ENCODE results near the gene CFAP119.

The CFAP119 gene

GRCh38 chr16:30736995-30737793, 24.7 kb downstream of the CFAP119 start:
- Histone ChIP-seq H3K4me1 (peaks cover 19% of the 10 kb centered on the region), H3K4me3 (ENCODE audit: low read depth, low read length) (no peak overlapping the region), H3K27me3 (ENCODE audit: control insufficient read depth, insufficient read depth, low read length) (no peaks in the 10 kb centered on the region), H2AFZ (no peak overlapping the region), H3K4me2 (ENCODE audit: low read length) (no peak overlapping the region), H3K27ac (no peak overlapping the region), H3K9ac (no peak overlapping the region), H3K79me2 (peaks cover 4% of the 10 kb centered on the region), H3K9me3 (ENCODE audit: control insufficient read depth, low read length) (no peaks in the 10 kb centered on the region), H3K36me3 (ENCODE audit: control insufficient read depth, insufficient read depth, low read length) (no peaks in the 10 kb centered on the region)
- TF ChIP-seq, protein P1, sequence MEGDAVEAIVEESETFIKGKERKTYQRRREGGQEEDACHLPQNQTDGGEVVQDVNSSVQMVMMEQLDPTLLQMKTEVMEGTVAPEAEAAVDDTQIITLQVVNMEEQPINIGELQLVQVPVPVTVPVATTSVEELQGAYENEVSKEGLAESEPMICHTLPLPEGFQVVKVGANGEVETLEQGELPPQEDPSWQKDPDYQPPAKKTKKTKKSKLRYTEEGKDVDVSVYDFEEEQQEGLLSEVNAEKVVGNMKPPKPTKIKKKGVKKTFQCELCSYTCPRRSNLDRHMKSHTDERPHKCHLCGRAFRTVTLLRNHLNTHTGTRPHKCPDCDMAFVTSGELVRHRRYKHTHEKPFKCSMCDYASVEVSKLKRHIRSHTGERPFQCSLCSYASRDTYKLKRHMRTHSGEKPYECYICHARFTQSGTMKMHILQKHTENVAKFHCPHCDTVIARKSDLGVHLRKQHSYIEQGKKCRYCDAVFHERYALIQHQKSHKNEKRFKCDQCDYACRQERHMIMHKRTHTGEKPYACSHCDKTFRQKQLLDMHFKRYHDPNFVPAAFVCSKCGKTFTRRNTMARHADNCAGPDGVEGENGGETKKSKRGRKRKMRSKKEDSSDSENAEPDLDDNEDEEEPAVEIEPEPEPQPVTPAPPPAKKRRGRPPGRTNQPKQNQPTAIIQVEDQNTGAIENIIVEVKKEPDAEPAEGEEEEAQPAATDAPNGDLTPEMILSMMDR (IDR thresholded peaks at IDR 0.05) = no peak

- Histone ChIP-seq H3K27me3 (ENCODE audit: control insufficient read depth, insufficient read depth, low read length) (no peaks in the 10 kb centered on the region), H3K9me3 (ENCODE audit: control insufficient read depth, low read length) (no peaks in the 10 kb centered on the region), H3K4me1 (no peaks in the 10 kb centered on the region), H3K9ac (no peak overlapping the region), H3K36me3 (ENCODE audit: control insufficient read depth, insufficient read depth, low read length) (no peaks in the 10 kb centered on the region), H3K4me2 (ENCODE audit: low read length) (no peak overlapping the region), H2AFZ (no peak overlapping the region), H3K4me3 (ENCODE audit: low read depth, low read length) (no peak overlapping the region), H3K79me2 (peaks cover 3% of the 10 kb centered on the region), H3K27ac (no peak overlapping the region)
- TF ChIP-seq, protein P1 (IDR thresholded peaks at IDR 0.05) = no peak
These were observed 30.5 kb downstream of the CFAP119 start for GRCh38 chr16:30731411-30731810.

DNA sequence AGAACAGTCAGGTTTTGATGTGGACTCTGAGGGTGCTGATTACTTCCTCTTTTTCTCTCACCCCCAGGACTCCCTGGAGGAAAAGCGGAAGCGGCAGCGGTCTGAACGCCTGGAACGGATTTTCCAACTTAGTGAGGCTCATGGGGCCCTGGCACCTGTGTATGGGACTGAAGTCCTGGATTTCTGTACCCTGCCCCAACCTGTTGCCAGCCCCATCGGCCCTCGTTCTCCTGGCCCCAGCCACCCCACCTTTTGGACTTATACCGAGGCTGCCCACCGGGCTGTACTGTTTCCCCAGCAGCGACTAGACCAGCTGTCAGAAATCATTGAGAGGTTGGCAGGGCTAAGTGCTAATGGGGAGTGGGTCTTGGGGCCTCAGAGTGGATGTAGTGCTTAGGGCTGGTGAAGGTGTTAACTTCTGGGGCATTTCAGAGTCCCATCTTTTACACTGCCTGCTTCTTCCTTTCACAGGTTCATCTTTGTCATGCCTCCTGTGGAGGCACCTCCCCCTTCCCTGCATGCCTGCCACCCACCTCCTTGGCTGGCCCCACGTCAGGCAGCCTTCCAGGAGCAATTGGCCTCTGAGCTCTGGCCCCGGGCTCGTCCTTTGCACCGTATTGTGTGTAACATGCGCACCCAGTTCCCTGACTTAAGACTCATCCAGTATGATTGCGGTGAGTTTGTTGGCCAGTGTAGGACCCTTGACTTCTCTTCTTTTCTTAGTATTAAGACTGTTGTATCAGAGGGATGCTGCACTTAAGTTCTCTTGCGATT, 32.8 kb downstream of the CFAP119 start:
- Histone ChIP-seq H3K27ac (no peak overlapping the region), H3K4me2 (ENCODE audit: low read length) (no peak overlapping the region), H3K36me3 (ENCODE audit: control insufficient read depth, insufficient read depth, low read length) (no peaks in the 10 kb centered on the region)

GRCh38 chr16:30728321-30728720, 33.5 kb downstream of the CFAP119 start:
- TF ChIP-seq, protein P1 (IDR thresholded peaks at IDR 0.05) = no peak
- Histone ChIP-seq H3K27me3 (ENCODE audit: control insufficient read depth, insufficient read depth, low read length) (no peaks in the 10 kb centered on the region), H2AFZ (no peak overlapping the region), H3K9me3 (ENCODE audit: control insufficient read depth, low read length) (no peaks in the 10 kb centered on the region), H3K27ac (no peak overlapping the region), H3K36me3 (ENCODE audit: control insufficient read depth, insufficient read depth, low read length) (no peaks in the 10 kb centered on the region), H3K79me2 (peaks cover 3% of the 10 kb centered on the region), H3K9ac (no peak overlapping the region), H3K4me2 (ENCODE audit: low read length) (no peak overlapping the region), H3K4me1 (no peaks in the 10 kb centered on the region), H3K4me3 (ENCODE audit: low read depth, low read length) (no peak overlapping the region)

More for the DNA sequence above, 32.8 kb downstream of the CFAP119 start:
- TF ChIP-seq, protein P1 (IDR thresholded peaks at IDR 0.05) = no peak
- Histone ChIP-seq H3K27me3 (ENCODE audit: control insufficient read depth, insufficient read depth, low read length) (no peaks in the 10 kb centered on the region), H3K4me3 (ENCODE audit: low read depth, low read length) (no peak overlapping the region), H2AFZ (no peak overlapping the region), H3K4me1 (no peaks in the 10 kb centered on the region), H3K9me3 (ENCODE audit: control insufficient read depth, low read length) (no peaks in the 10 kb centered on the region), H3K9ac (no peak overlapping the region), H3K79me2 (peaks cover 3% of the 10 kb centered on the region)
